Activated CD4-positive, CD25-positive, alpha-beta regulatory T cell treated with anti-CD3 and anti-CD28 coated beads, Interleukin-2, amount 50 U/mL, for 16 hours (primary cell): ENCODE results near the gene SLC22A16.
"Not testable (repeated sequence)": the region's sequence is repeated elsewhere in the genome, so short reads cannot be mapped to it uniquely, and the experiment has no call there.

ENCODE experiments used
- DNase-seq: peaks from one replicate; pipeline ENCODE4 v3.0.0-alpha.2; 2020; ENCODE audit warnings: low read depth, low spot score

Gene SLC22A16, protein sequence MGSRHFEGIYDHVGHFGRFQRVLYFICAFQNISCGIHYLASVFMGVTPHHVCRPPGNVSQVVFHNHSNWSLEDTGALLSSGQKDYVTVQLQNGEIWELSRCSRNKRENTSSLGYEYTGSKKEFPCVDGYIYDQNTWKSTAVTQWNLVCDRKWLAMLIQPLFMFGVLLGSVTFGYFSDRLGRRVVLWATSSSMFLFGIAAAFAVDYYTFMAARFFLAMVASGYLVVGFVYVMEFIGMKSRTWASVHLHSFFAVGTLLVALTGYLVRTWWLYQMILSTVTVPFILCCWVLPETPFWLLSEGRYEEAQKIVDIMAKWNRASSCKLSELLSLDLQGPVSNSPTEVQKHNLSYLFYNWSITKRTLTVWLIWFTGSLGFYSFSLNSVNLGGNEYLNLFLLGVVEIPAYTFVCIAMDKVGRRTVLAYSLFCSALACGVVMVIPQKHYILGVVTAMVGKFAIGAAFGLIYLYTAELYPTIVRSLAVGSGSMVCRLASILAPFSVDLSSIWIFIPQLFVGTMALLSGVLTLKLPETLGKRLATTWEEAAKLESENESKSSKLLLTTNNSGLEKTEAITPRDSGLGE

DNA sequence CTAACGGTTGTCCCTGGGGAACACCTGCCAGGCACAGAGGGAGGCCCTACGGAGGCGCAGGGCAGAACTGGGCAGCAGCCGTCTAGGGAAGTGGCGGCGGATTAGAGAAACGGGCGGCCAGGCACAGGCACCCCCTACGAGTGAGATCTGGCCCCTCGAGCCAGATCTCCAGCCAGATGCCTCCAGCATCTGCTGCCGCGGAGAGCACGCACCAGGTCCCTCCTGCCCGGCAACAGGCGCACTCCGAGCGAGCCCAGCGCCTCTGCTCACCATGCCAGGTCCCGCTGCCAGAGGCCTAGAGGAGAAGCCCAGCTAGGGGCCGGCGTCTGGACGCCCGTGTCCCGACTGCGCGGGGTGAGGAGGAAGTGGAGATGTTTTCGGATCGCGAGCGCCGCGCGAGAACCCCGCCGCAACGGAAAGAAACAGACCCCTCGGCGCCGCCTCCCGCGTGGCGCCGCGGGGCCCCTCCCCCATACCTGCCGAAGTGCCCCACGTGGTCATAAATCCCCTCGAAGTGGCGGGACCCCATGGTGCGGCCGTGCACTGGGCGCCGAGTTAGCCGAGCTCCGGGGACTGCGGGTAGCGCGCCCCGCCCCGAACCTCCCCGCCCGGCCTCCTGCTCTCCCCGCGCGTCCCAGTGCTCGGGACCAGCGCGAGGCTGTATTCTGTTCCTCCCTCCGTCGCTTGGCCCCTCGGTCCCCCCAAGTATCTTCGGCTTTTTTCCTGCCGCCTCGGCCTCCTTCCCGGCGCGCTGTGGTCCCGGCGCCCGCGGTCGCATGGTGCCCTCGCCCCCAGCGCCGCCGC, at the start of gene SLC22A16:
Gene SLC22A16 (minus strand): TSS at position 568 of the 804 bp plus-strand sequence. CDS start 39 bp downstream, at position 529.
- DNase-seq, result no peak

DNA sequence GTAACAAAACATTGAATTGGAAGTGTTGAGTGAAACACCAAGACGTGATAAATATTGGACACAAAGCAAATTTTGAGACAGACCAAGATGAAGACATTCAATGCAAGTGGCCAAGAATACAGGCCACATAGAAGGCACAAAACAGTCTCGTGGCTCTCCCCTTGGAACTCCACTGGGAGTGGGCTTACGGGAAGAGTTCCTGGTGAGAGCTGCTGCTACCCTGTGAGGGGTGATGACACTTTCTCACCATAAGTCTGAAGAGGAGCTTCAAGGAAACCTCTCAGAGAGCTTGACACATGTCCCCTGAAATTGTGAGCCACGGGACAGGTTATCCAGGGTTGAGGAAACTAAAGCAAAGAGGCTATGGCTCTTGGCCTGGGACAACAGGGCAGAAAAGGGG, 48.6 kb upstream of the SLC22A16 start:
- DNase-seq, result no peak

GRCh38 chr6:110524305-110524704, 47.9 kb upstream of the SLC22A16 start:
- no peak for DNase-seq

DNA sequence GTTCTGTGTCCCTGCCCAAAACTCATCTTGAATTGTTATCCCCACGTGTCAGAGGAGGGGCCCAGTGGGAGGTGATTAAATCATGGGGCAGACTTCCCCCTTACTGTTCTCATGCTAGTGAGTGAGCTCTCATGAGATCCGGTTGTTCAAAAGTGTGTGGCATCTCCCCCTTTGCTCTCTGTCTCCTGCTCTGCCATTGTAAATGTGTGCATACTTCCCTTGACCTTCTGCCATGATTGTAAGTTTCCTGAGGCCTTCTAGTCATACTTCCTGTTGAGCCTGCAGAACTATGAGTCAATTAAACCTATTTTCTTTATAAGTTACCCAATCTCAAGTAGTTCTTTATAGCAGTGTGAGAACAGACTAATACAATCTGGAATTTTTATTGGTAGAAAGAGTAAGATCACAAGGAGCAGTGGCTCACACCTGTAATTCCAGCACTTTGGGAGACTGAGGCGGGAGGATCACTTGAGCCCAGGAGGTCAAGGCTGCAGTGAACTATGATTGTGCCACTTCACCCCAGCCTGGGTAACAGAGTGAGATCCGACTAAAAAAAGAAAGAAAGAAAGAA, 47.1 kb upstream of the SLC22A16 start:
- DNase-seq, result no peak

- no peak for DNase-seq
These were observed 46.0 kb upstream of the SLC22A16 start for GRCh38 chr6:110522427-110522826.

GRCh38 chr6:110520992-110521543, 44.7 kb upstream of the SLC22A16 start:
- no peak for DNase-seq

- DNase-seq, result no peak
These were observed 44.0 kb upstream of the SLC22A16 start for GRCh38 chr6:110520209-110520965.

GRCh38 chr6:110517601-110518281, 41.3 kb upstream of the SLC22A16 start:
- no peak for DNase-seq

DNA sequence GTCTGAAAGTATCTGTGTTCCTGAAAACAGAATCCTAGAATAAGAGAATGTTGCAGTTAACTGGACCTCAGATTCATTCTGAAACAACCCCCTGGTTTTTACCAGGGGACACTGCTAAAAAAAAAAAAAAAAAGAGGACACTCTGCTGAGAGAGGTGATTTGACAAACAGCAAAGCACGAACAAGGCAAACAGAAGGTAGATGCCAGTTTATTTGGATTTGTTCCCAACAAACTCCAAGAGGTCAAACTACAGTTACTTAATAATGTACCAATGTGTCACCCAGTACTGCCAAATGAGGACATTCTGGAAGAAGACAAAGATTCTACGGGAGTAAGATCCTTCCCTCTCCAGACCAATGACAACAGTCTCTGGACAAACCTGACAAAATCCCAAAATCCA, 40.6 kb upstream of the SLC22A16 start:
- no peak for DNase-seq

DNA sequence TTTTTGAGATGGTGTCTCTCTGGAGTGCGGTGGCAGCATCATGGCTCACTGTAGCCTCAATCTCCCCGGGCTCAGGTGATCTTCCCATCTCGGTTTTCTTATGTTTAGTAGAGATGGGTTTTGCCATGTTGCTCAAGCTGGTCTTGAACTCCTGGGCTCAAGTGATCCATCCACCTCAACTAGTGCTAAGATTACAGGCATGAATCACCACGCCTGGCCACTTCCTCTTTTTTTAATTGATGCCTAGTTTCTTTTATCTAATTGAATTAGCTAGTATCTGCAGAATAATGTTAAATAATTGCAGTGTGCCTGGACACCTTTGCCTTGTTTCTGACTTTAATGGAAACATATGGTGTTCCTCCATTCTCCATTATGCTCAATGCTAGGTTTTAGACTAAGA, 38.4 kb upstream of the SLC22A16 start:
- no peak for DNase-seq

GRCh38 chr6:110512991-110513390, 36.6 kb upstream of the SLC22A16 start:
- DNase-seq, result no peak

GRCh38 chr6:110512549-110512948, 36.1 kb upstream of the SLC22A16 start:
- not testable (repeated sequence) for DNase-seq

DNA sequence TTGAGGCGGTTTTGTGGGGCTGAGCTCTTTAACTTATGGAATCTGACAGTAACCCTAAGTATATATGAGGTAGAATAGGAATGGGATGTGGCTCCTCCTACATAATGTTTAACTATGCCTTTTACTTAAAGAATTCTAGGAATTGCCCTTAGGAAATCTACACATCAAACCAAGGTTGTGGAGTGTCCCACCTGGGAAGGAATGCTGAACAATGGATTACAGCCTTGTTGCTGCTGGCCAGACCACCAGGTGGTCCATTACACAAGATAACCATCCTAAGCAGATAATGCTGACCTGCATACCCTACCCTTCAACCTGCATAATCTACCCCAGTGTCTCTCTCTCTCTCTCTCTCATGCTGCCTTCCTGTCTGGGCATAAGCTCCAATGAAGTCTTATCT, 35.0 kb upstream of the SLC22A16 start:
- no peak for DNase-seq

DNA sequence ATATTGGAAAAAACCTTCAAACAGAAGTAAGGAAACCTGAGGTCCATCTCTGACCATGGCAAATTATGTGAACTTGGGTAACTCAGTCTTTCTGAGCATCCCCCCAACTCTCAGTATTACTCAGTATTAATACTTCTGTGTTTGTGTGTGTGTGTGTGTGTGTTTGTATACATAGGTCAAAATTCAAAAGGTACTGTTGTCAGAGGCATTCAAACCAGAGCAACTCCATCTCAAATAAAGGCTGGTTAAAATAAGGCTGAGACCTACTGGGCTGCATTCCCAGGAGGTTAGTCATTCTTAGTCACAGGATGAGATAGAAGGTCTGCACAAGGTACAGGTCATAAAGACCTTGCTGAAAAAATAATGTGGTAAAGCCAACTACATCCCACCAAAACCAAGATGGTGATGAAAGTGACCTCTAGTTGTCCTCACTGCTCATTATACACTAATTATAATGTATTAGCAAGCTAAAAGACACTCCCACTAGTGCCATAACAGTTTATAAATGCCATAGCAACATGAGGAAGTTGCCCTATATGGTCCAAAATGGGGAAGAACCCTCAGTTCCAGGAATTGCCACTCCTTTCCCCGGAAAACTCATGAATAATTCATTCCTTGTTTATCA, 33.3 kb upstream of the SLC22A16 start:
- no peak for DNase-seq

GRCh38 chr6:110504891-110505290, 28.5 kb upstream of the SLC22A16 start:
- DNase-seq, result not testable (repeated sequence)

DNA sequence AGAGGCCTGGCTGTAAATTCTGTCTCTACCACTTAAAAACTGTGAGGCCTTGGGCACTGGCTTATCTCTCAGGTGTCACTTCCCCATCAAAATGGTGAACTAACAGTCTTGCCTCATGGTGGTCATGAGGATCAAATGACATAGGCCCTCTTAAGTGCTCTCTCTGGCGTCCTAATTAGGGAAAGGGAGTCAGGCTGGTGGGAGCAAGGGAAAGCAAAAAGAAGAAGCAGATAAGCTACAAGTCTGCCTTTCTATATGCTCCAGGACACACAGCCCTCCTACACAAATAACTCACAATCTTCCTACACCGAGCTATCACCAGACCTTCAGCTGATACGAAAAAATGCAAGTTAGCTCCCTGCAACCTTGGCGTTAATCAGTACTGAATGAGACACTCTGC, 19.5 kb upstream of the SLC22A16 start:
- no peak for DNase-seq

DNA sequence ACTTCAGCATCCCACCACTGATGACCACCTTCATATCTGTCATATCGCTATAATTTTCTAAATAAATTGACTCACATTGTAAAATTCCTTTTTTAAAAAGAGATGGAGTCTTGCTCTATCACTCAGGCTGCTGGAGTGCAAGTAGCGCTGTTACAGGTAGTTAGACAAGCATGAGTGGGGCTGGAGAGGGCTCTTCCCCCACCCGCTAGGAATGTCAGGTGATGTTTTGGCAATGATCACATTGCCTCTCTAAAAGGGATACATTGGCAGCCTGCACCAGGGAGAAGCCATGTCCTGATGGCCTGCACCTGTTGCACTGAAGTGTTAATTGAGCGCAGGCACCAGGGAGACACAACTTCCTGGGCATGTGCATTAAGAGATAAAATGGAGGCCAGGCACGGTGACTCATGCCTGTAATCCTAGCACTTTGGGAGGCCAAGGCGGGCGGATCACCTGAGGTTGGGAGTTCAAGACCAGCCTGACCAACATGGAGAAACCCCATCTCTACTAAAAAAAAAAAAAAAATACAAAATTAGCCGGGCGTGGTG, 16.9 kb upstream of the SLC22A16 start:
- no peak for DNase-seq

DNA sequence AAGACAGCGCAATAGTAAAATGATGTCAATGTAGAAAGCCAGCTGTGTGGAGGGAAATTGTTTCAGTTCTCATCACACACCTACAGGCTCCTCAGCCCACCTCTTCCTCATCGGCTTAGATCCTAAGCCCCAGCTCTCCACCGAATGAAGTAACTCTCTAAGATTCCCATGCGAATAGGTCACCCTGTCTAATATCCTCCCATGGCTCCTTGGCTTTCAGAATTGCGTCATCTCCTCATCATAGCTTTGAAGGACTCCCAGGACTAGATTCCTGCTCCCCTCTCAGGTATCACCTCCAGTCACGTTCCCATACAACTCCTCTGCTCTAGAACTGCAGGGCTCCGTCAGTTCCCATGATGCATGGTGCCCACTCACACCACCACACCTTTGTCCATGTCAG, 16.2 kb upstream of the SLC22A16 start:
- DNase-seq, result no peak

DNA sequence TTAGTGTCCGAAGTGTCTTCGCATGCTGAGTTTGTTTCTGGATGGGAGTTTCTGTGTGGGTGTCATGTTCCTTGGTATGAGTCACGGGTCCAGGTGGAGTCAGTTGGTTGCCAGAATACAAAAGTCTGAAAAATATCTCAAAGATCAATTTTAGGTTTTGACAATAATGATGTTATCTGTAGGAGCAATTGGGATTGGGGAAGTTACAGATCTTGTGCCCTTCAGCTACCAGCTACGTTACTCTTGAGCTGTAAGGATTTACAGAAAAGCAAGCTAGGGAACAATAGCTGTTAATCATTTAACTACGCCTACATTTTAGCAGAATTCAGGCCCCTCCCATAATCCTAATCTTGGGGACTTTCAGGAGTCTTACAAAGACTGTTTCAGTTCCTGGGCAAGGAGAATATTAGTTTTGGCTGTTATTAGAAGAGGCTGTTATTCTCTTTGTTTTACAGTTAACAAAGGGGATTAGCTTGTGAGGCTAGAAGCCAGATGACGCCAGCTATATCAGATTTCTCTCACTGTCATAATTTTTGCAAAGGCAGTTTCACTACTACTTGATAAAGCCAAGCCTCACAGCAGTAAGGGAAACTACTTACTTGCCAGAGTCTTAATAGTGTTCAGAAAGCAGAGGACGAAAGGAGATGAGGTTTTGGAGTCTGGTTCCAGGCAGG, 15.4 kb upstream of the SLC22A16 start:
- DNase-seq, result no peak
